Measurements from ENCODE around the gene CRYAB.
"Not testable (repeated sequence)": the region's sequence is repeated elsewhere in the genome, so short reads cannot be mapped to it uniquely, and the experiment has no call there.

CRYAB gene

DNA sequence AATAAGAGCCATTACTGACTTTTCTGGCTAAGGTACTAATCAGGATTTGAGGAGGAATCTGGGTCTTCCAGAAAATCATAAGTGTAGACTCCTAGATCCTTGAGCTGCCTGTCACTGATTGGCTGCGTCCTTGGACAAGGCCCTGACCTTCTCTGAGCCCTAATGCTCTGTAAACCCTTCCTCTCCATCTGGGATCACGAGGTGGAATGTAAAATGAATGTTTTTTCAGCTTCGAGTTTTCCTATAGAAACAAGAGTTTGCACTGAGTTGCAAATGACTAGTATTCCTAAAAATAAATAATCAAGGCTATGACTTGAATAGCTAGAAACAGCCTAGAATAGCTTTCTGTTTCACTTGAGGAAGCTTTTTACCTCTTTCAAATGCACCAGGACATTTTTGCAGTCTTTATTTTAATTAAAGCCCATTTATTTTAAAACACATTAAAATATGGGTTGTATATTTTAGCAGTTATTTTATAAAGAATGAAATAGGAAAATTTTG is 24.5 kb upstream of the CRYAB start:
- no peaks in the 10 kb centered on the region for H3K36me3 Mint-ChIP-seq (ENCODE audit: low read depth)
- H3K27ac Mint-ChIP-seq, result peak overlapping the region; percentile 85 to 93 (median 87)
- peak overlapping the region; percentile 85 to 91 (median 88) for H3K4me3 Mint-ChIP-seq
- H3K27me3 Mint-ChIP-seq (ENCODE audit: low read depth), result no peaks in the 10 kb centered on the region
- TF ChIP-seq, protein P1, sequence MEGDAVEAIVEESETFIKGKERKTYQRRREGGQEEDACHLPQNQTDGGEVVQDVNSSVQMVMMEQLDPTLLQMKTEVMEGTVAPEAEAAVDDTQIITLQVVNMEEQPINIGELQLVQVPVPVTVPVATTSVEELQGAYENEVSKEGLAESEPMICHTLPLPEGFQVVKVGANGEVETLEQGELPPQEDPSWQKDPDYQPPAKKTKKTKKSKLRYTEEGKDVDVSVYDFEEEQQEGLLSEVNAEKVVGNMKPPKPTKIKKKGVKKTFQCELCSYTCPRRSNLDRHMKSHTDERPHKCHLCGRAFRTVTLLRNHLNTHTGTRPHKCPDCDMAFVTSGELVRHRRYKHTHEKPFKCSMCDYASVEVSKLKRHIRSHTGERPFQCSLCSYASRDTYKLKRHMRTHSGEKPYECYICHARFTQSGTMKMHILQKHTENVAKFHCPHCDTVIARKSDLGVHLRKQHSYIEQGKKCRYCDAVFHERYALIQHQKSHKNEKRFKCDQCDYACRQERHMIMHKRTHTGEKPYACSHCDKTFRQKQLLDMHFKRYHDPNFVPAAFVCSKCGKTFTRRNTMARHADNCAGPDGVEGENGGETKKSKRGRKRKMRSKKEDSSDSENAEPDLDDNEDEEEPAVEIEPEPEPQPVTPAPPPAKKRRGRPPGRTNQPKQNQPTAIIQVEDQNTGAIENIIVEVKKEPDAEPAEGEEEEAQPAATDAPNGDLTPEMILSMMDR (IDR thresholded peaks at IDR 0.05; ENCODE audit: unreplicated experiment in 3 of 3), result no peak
- H3K4me1 Mint-ChIP-seq, result peaks cover 52% of the 10 kb centered on the region
- H3K9me3 Mint-ChIP-seq, result no peaks in the 10 kb centered on the region

DNA sequence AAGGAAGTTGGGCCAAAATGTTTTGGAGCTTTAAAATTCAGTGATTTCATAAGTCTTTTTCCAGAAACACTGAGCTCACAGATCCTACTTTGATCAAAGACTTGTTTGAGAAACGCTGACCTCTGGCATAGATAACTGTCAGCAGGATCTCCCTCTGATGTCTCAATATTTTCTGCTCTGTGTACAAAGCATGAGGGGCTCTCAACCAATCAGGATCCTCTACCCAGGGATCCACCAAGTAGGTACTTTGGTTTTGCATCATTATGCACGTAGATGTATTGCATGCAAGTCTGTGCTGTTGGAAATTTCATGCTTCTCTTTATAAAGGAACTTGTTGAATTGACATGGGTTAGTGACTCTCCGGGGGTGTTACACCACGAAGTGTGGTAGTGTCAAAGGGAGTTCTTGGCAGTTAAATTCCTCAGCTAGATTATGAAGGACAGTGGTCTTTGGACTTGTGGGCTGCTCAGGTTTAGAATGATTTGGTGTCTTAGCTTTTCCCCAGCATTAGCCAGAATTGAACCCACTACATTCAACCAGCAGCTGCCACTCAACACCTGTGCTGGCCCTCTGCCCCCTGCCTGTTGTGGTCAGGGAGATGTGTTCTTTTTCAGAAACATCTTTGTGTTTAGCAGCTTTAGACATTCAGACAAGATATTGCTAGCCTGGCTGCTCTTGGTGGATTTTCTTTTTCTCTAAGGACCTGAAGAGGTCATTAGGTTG is 23.9 kb upstream of the CRYAB start:
- no peaks in the 10 kb centered on the region for H3K9me3 Mint-ChIP-seq
- H3K27me3 Mint-ChIP-seq (ENCODE audit: low read depth), result no peaks in the 10 kb centered on the region
- H3K27ac Mint-ChIP-seq, result peak overlapping the region; percentile 65 to 93 (median 87)
- H3K4me3 Mint-ChIP-seq, result peak overlapping the region; percentile 85 to 91 (median 88)
- H3K36me3 Mint-ChIP-seq (ENCODE audit: low read depth), result no peaks in the 10 kb centered on the region
- TF ChIP-seq, protein P1 (IDR thresholded peaks at IDR 0.05; ENCODE audit: unreplicated experiment in 3 of 3), result no peak
- H3K4me1 Mint-ChIP-seq, result peaks cover 51% of the 10 kb centered on the region

DNA sequence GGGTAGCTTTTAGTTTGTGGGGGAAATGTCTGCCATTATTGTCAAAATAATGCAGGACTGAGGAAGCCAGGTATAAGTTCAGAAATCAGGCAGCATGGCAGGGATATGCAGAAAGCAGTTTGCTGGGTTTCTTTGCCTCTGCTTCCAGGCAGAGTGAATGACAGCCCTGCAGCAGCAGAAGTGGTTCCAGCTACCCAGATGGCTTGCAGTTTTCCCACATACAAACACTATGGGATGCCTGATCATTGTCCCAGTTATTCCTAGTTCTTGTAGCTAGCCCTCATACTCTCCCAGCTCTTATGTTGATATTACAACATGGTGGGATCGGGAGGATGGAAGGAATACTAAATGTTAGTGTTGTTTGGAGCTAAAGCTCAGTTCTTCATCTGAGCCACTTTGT is 22.7 kb upstream of the CRYAB start:
- peaks cover 47% of the 10 kb centered on the region for H3K4me1 Mint-ChIP-seq
- H3K27me3 Mint-ChIP-seq (ENCODE audit: low read depth), result no peaks in the 10 kb centered on the region
- H3K4me3 Mint-ChIP-seq, result peak overlapping the region in 2 of 3 experiments; percentile 22 to 30
- H3K9me3 Mint-ChIP-seq, result no peaks in the 10 kb centered on the region
- H3K27ac Mint-ChIP-seq, result no peak overlapping the region
- H3K36me3 Mint-ChIP-seq (ENCODE audit: low read depth), result no peaks in the 10 kb centered on the region
- TF ChIP-seq, protein P1 (IDR thresholded peaks at IDR 0.05; ENCODE audit: unreplicated experiment in 3 of 3), result no peak

DNA sequence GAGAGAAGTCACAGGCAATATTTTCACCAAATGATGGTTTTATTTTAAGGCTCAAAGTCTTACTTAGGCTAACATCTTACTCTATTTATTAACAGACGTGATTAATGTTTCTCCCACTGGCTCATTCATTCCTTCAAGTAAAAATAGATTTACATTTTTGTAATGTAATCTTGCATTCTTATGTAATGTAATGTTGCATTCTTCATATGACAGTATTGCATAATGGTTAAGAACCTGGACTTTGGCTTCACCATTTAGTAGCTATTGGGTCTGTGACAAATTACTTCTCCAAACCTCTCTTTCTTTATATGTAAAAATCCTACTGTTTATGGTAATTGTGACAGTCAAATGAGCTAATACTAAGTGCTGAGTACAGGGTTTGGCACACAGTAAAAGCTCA is 22.3 kb upstream of the CRYAB start:
- Mint-ChIP-seq H3K4me1 (peaks cover 42% of the 10 kb centered on the region), H3K27ac (no peak overlapping the region), H3K4me3 (peak overlapping the region in 1 of 3 experiments; percentile 30), H3K36me3 (ENCODE audit: low read depth) (no peaks in the 10 kb centered on the region), H3K9me3 (no peaks in the 10 kb centered on the region), H3K27me3 (ENCODE audit: low read depth) (no peaks in the 10 kb centered on the region)
- TF ChIP-seq, protein P1 (IDR thresholded peaks at IDR 0.05; ENCODE audit: unreplicated experiment in 3 of 3), result no peak

DNA sequence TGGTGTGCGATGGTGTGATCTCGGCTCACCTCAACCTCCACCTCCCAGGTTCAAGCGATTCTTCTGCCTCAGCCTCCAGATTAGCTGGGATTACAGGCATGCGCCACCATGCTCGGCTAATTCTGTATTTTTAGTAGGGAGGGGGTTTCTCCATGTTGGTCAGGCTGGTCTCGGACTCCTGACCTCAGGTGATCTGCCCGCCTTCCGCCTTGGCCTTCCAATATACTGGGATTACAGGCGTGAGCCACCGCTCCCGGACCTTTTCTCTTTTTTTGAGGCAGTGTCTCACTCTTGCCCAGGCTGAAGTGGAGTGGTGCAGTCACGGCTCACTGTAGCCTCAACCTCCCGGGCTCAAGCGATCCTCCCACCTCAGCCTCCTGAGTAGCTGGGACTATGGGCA is 21.6 kb upstream of the CRYAB start:
- not testable (repeated sequence) for H3K4me3 Mint-ChIP-seq; H3K27ac Mint-ChIP-seq; H3K9me3 Mint-ChIP-seq; H3K36me3 Mint-ChIP-seq (ENCODE audit: low read depth); H3K27me3 Mint-ChIP-seq (ENCODE audit: low read depth)
- H3K4me1 Mint-ChIP-seq, result peaks cover 35% of the 10 kb centered on the region

DNA sequence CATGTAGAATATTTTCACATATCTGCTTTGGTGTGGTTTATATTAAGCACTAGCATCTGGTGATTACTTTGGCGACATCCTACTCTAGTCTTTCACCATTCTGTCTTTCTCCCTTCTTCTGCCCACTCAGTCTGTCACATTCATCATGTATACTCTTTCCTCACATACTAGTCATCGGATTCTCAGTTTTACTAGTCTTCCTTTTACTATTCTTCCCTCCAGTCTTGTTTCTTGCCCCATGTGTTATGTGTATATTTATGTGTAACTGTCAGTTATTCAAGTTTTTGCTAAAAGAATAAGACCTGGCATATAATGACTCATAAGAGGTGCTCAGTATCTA is 21.0 kb upstream of the CRYAB start:
- TF ChIP-seq, protein P1 (IDR thresholded peaks at IDR 0.05; ENCODE audit: unreplicated experiment in 3 of 3), result no peak
- H3K4me3 Mint-ChIP-seq, result no peak overlapping the region
- H3K27me3 Mint-ChIP-seq (ENCODE audit: low read depth), result no peaks in the 10 kb centered on the region
- no peaks in the 10 kb centered on the region for H3K9me3 Mint-ChIP-seq
- peaks cover 29% of the 10 kb centered on the region for H3K4me1 Mint-ChIP-seq
- H3K27ac Mint-ChIP-seq, result peak overlapping the region in 1 of 3 experiments; percentile 1
- no peaks in the 10 kb centered on the region for H3K36me3 Mint-ChIP-seq (ENCODE audit: low read depth)
